Uterus (tissue), 4 donors: ENCODE data around the gene ATP2C1. TPM values are rescaled to one million over a fixed set of nuclear protein-coding genes. Genes with fewer than 3 reads are reported as not detected.

Source experiments
- DNase-seq, 2 donors: peaks; one replicate each; pipeline ENCODE4 v3.0.0-alpha.2; 2019 to 2020
- H3K27ac ChIP-seq, 2 donors: fragments of 200-600 bp; sonication (generic); 1 replicate in 1 of 2; 2 replicates in 1 of 2; pipeline ENCODE4 v1.5.1; 2016 to 2018
- H3K27me3 ChIP-seq, 2 donors: fragments of 200-600 bp; sonication (generic); one replicate each; pipeline ENCODE4 v1.5.1; 2018 to 2019; ENCODE audit warnings: control low read depth in 1 of 2
- H3K36me3 ChIP-seq, 2 donors: fragments of 200-600 bp; sonication (generic); one replicate each; pipeline ENCODE4 v1.5.1; 2019; ENCODE audit warnings: control low read depth in 1 of 2
- H3K4me1 ChIP-seq, 2 donors: fragments of 200-600 bp; sonication (generic); one replicate each; pipeline ENCODE4 v1.5.1; 2018 to 2019; ENCODE audit warnings: control low read depth in 1 of 2
- H3K4me3 ChIP-seq, 2 donors: fragments of 200-600 bp; sonication (generic); 1 replicate in 1 of 2; 2 replicates in 1 of 2; pipeline ENCODE4 v1.5.1; 2018 to 2019; ENCODE audit warnings: mild to moderate bottlenecking in 1 of 2
- H3K9me3 ChIP-seq, 2 donors: fragments of 200-600 bp; sonication (generic); one replicate each; pipeline ENCODE4 v1.5.1; 2019; ENCODE audit warnings: control low read depth in 1 of 2
- POLR2A ChIP-seq, 2 donors: fragments of 450-650 bp; IDR thresholded peaks; one replicate each; pipeline ENCODE4 v1.6.1; 2016; ENCODE audit warnings: antibody characterized with exemption in 2 of 2, mild to moderate bottlenecking in 1 of 2, moderate library complexity in 1 of 2
- intact Hi-C: fragments of 100-400 bp; cut with DNase I; formaldehyde crosslinking; loops from one replicate; pipeline ENCODE4 v1.15.1; 2023; ENCODE audit warnings: low total_unique reads
- total RNA-seq, 4 donors: library from RNA; depleted of rRNA in 3 of 4; stranded (reverse); fragments of >200 nt in 3 of 4; gene quantifications; one replicate each; pipeline versions ENCODE4 v1.1.0 to v1.2.4, GENCODE V29; 2014 to 2023
- TF ChIP-seq, protein P1 (sequence below), 4 experiments: fragments of 200-600 bp in 2 of 4; fragments of 450-650 bp in 2 of 4; sonication (generic) in 2 of 4; IDR thresholded peaks; one replicate each; pipeline ENCODE4 v1.5.1; 2016 to 2019; ENCODE audit warnings: antibody characterized with exemption in 4 of 4, mild to moderate bottlenecking in 2 of 4, moderate library complexity in 1 of 4
- donor health status: DM: yes; HTN: yes; CAD: no.

ATP2C1 gene
- total RNA-seq, 4 donors from 2014 or later, result 33.2 to 176 (median 84.7) TPM

DNA sequence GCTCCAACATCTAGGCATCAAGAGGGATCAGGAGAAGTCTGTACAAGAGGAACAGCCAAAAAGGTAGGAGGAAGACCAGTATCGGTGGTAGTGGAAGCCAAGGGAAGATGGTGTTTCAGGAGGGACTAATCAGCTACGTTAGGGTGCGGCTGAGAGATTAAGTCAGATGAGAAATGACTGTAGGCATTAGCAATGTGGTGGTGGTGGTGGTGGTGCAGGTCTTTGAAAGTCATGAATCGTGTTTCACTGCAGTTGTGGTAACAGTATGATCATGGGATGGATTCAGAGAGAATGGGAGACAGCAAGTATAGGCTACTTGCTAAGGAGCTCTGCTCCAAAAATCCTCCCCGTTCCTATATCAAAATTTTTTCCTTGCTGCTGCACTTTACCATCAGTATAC lies 97.2 kb downstream of the ATP2C1 start:
- Histone ChIP-seq H3K9me3 (no peaks in the 10 kb centered on the region), H3K36me3 (no peaks in the 10 kb centered on the region), H3K4me3 (no peak overlapping the region), H3K27me3 (no peaks in the 10 kb centered on the region), H3K27ac (no peak overlapping the region), H3K4me1 (no peaks in the 10 kb centered on the region)
- TF ChIP-seq, protein P1, sequence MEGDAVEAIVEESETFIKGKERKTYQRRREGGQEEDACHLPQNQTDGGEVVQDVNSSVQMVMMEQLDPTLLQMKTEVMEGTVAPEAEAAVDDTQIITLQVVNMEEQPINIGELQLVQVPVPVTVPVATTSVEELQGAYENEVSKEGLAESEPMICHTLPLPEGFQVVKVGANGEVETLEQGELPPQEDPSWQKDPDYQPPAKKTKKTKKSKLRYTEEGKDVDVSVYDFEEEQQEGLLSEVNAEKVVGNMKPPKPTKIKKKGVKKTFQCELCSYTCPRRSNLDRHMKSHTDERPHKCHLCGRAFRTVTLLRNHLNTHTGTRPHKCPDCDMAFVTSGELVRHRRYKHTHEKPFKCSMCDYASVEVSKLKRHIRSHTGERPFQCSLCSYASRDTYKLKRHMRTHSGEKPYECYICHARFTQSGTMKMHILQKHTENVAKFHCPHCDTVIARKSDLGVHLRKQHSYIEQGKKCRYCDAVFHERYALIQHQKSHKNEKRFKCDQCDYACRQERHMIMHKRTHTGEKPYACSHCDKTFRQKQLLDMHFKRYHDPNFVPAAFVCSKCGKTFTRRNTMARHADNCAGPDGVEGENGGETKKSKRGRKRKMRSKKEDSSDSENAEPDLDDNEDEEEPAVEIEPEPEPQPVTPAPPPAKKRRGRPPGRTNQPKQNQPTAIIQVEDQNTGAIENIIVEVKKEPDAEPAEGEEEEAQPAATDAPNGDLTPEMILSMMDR (IDR thresholded peaks at IDR 0.05), result no peak
- TF ChIP-seq POLR2A (IDR thresholded peaks at IDR 0.05), result no peak
- intact Hi-C loops, result no loop called here
- DNase-seq, result no peak

DNA sequence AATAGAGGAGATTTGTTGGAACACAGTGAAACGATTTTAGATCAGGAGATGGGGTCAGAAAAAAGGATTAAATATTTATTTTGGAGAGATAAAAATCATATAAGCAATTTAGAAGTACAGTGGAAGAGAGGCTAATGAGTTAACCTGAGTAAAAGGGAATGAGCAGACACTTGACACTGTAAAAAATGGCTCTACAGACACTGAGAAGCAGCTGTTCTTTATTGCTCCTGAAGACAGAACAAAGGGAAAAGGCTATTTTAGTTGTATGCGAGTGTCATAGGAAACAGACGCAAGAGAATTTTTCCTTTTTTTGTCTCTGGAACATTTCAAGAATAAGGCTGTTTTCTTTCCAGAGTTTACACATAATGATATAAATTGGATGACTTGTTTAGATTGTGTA lies 98.5 kb downstream of the ATP2C1 start:
- intact Hi-C loops, result no loop called here
- no peaks in the 10 kb centered on the region for H3K36me3 ChIP-seq
- TF ChIP-seq, protein P1 (IDR thresholded peaks at IDR 0.05), result no peak
- TF ChIP-seq POLR2A (IDR thresholded peaks at IDR 0.05), result no peak
- no peaks in the 10 kb centered on the region for H3K4me1 ChIP-seq
- no peak overlapping the region for H3K4me3 ChIP-seq
- no peak overlapping the region for H3K27ac ChIP-seq
- DNase-seq, result no peak
- no peaks in the 10 kb centered on the region for H3K27me3 ChIP-seq
- H3K9me3 ChIP-seq, result no peaks in the 10 kb centered on the region

DNA sequence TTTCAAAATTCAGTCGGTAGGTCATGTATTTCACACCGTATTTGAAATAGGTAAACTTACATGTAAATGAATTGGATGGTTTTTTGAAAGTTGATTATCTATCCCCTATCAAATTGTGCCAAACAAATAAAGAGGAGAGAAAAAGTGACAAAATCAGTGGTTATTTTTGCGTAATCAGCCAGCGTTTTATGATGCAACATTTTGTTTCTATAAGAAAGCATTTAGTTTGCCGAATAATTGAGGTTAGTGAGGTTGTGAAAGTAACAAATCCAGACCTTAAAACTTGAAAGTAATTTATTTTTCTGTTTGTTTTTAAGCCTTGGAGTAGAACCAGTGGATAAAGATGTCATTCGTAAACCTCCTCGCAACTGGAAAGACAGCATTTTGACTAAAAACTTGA lies 103.4 kb downstream of the ATP2C1 start:
- Histone ChIP-seq H3K36me3 (peaks cover 0 to 3% of the 10 kb centered on the region in 2 donors), H3K27me3 (no peaks in the 10 kb centered on the region)

DNA sequence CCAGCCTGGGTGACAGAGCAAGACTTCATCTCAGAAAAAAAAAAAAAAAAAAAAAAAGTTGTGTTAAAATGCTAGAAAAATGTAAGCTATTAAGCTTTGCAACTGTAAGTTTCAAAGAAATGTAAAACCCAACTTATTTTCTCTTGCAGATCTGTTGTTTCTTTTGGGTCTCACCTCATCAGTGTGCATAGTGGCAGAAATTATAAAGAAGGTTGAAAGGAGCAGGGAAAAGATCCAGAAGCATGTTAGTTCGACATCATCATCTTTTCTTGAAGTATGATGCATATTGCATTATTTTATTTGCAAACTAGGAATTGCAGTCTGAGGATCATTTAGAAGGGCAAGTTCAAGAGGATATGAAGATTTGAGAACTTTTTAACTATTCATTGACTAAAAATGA lies 107.2 kb downstream of the ATP2C1 start:
- TF ChIP-seq POLR2A (IDR thresholded peaks at IDR 0.05), result no peak
- TF ChIP-seq, protein P1 (IDR thresholded peaks at IDR 0.05), result no peak
- Histone ChIP-seq H3K4me1 (no peaks in the 10 kb centered on the region), H3K4me3 (no peak overlapping the region), H3K27ac (no peak overlapping the region), H3K36me3 (peaks cover 0 to 3% of the 10 kb centered on the region in 2 donors), H3K27me3 (no peaks in the 10 kb centered on the region), H3K9me3 (no peaks in the 10 kb centered on the region)
- no peak for DNase-seq
- intact Hi-C loops, result no loop called here

More for the DNA sequence above, 103.4 kb downstream of the ATP2C1 start:
- no peaks in the 10 kb centered on the region for H3K4me1 ChIP-seq
- H3K27ac ChIP-seq, result no peak overlapping the region
- no peak for TF ChIP-seq POLR2A (IDR thresholded peaks at IDR 0.05)
- TF ChIP-seq, protein P1 (IDR thresholded peaks at IDR 0.05), result no peak
- intact Hi-C loops, result no loop called here
- no peaks in the 10 kb centered on the region for H3K9me3 ChIP-seq
- DNase-seq, result no peak
- H3K4me3 ChIP-seq, result no peak overlapping the region

DNA sequence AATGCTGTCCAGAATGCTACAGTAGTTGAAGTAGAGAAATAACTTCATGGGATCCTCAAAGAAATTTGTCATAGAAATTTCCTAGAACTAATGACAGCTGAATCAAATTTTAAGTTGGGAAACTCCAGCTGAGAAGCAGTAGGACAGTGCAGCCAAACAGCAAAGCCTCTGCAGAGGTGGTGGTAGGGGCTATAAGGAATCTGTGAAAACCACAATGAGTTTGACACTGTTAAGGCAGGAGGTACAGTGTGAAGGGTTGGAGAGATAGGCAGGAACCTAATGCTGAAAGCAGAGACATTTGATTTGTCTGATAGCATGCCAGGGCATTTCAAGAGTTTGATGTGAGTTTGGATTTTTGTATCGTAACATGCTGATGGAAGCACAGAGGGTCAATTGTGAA lies 110.7 kb downstream of the ATP2C1 start:
- no peaks in the 10 kb centered on the region for H3K4me1 ChIP-seq
- peaks cover 0 to 3% of the 10 kb centered on the region in 2 donors for H3K36me3 ChIP-seq
- no peaks in the 10 kb centered on the region for H3K27me3 ChIP-seq
- no peak for DNase-seq
- no peak overlapping the region for H3K27ac ChIP-seq
- no peaks in the 10 kb centered on the region for H3K9me3 ChIP-seq
- no peak for TF ChIP-seq POLR2A (IDR thresholded peaks at IDR 0.05)
- TF ChIP-seq, protein P1 (IDR thresholded peaks at IDR 0.05), result no peak
- intact Hi-C loops, result no loop called here
- no peak overlapping the region for H3K4me3 ChIP-seq
